ENCODE results near the gene RBCK1. TPM values are rescaled to one million over a fixed set of nuclear protein-coding genes. Genes with fewer than 3 reads are reported as not detected.

Gene RBCK1
- total RNA-seq, 1 experiment from 2014 or later: 46.8 TPM

GRCh38 chr20:460180-460579 lies 52.1 kb downstream of the RBCK1 start:
- H3K4me2 ChIP-seq (ENCODE audit: insufficient read depth, insufficient read length, low read length): no peak overlapping the region
- no peak for DNase-seq
- H3K9me3 Mint-ChIP-seq: no peaks in the 10 kb centered on the region
- H2AFZ ChIP-seq (ENCODE audit: low read length): no peak overlapping the region
- no peaks in the 10 kb centered on the region for H3K27me3 ChIP-seq (ENCODE audit: insufficient read depth, low read length)
- no peak overlapping the region for H4K5ac ChIP-seq (ENCODE audit: insufficient read length, low read depth, low read length)
- H4K20me1 ChIP-seq (ENCODE audit: control insufficient read depth, insufficient read depth, insufficient read length): no peaks in the 10 kb centered on the region
- no peak overlapping the region for H2BK15ac ChIP-seq (ENCODE audit: low read depth, low read length)
- no peak overlapping the region for H4K91ac ChIP-seq (ENCODE audit: insufficient read length, low read depth, low read length)
- H3K23ac ChIP-seq (ENCODE audit: insufficient read length, low read depth, low read length): no peak overlapping the region
- no peak overlapping the region for H2AK5ac ChIP-seq (ENCODE audit: insufficient read length, low read length)
- H3K4me1 ChIP-seq (ENCODE audit: insufficient read depth, low read length): no peaks in the 10 kb centered on the region; the same call in 1 of the 2 replicates
- H3T11ph ChIP-seq (ENCODE audit: low read length): no peak overlapping the region
- no peak overlapping the region for H3K56ac ChIP-seq (ENCODE audit: insufficient read length, low read depth, low read length)
- no peak overlapping the region for H2BK5ac ChIP-seq (ENCODE audit: insufficient read length, low read length)
- no CpG with 5 or more reads among the region's 3 CpGs for WGBS (ENCODE audit: extremely low coverage, insufficient read length, low lambda C conversion rate)
- no peak overlapping the region for H2BK20ac ChIP-seq (ENCODE audit: low read depth, low read length, poor library complexity, severe bottlenecking)
- H2BK120ac ChIP-seq (ENCODE audit: low read depth, low read length, poor library complexity, severe bottlenecking): no peak overlapping the region
- no peak overlapping the region for H2BK12ac ChIP-seq (ENCODE audit: insufficient read length, low read depth, low read length)
- H3K79me2 ChIP-seq (ENCODE audit: insufficient read depth, low read length): peaks cover 6% of the 10 kb centered on the region; the same call in 1 of the 2 replicates
- no peak overlapping the region for H3K9ac ChIP-seq (ENCODE audit: extremely low read depth, insufficient read length, low read length)
- H3K27ac ChIP-seq (ENCODE audit: insufficient read length, low read depth, low read length): no peak overlapping the region
- peaks cover 27% of the 10 kb centered on the region for H3K27me3 Mint-ChIP-seq (ENCODE audit: low read depth)
- peaks cover 0 to under 1% (median 0%) of the 10 kb centered on the region in 3 experiments; a peak in 2 of 7 replicates for H3K36me3 Mint-ChIP-seq (ENCODE audit: insufficient read depth in 1 of 3, low read depth in 3 of 3)
- no peaks in the 10 kb centered on the region for H3K9me3 ChIP-seq (ENCODE audit: control insufficient read depth, low read depth, low read length)
- H3K27ac Mint-ChIP-seq: no peak overlapping the region
- peaks cover 6% of the 10 kb centered on the region for H3K23me2 ChIP-seq (ENCODE audit: insufficient read length, low read depth, low read length, poor library complexity, severe bottlenecking)
- TF ChIP-seq CTCF (conservative IDR thresholded peaks at IDR 0.05): no peak
- no peak overlapping the region for H3K4ac ChIP-seq (ENCODE audit: low read depth, low read length)
- no peaks in the 10 kb centered on the region for H3K79me1 ChIP-seq (ENCODE audit: insufficient read depth, low read depth, low read length, poor library complexity, severe bottlenecking)
- H4K8ac ChIP-seq (replicated peaks; ENCODE audit: insufficient read length, low read depth, low read length): no peak overlapping the region
- H3K4me1 Mint-ChIP-seq: peaks cover 15 to 19% of the 10 kb centered on the region in 2 experiments
- H3K4me3 Mint-ChIP-seq: no peak overlapping the region
- H3K14ac ChIP-seq (ENCODE audit: insufficient read depth, low read length): no peak overlapping the region
- no peak overlapping the region for H3K18ac ChIP-seq (ENCODE audit: insufficient read length, low read depth, low read length)

Data from H9 (cell line).